ENCODE results near the gene HDAC8. TPM values are rescaled to one million over a fixed set of nuclear protein-coding genes. Genes with fewer than 3 reads are reported as not detected.
A peak's percentile ranks its signal among the peaks of the same experiment; 100 is the strongest.

Gene HDAC8
- total RNA-seq, 1 experiment from 2014 or later, result 26.7 TPM

GRCh38 chrX:72584163-72584562, 11.5 kb upstream of the HDAC8 start:
- Mint-ChIP-seq H3K27ac (ENCODE audit: low read depth, unreplicated experiment) (no peak overlapping the region), H3K36me3 (ENCODE audit: insufficient read depth, unreplicated experiment) (peaks cover 11% of the 10 kb centered on the region), H3K9me3 (ENCODE audit: unreplicated experiment) (peaks cover 9% of the 10 kb centered on the region), H3K4me1 (ENCODE audit: insufficient read depth, unreplicated experiment) (no peaks in the 10 kb centered on the region), H3K27me3 (ENCODE audit: insufficient read depth, unreplicated experiment) (peaks cover 59% of the 10 kb centered on the region), H3K4me3 (ENCODE audit: unreplicated experiment) (no peak overlapping the region)
- BruUV-seq (replicated peaks), result no TSS peak
- intact Hi-C loops (cut with micrococcal nuclease), result no loop called here
- CTCF ChIA-PET, result no interaction called here
- POLR2A ChIA-PET, result no interaction called here
- TF ChIP-seq CTCF (IDR thresholded peaks at IDR 0.05; ENCODE audit: unreplicated experiment), result no peak
- no peak for DNase-seq (ENCODE audit: unreplicated experiment)

- intact Hi-C loops (cut with micrococcal nuclease), result no loop called here
- CTCF ChIA-PET, result interaction anchor here (0.6 to 1.0 kb wide), 5 partner anchors 9 to 1310 kb away, joined by 3 to 4 read pairs (median 3); no protein-coding TSS in a partner anchor
- POLR2A ChIA-PET, result interaction anchor here (1.0 to 1.6 kb wide), 2 partner anchors 44 to 300 kb away, joined by 3 to 9 read pairs; partner anchors contain the start of gene RPS4X
Observed at GRCh38 chrX:72576141-72576894, 3.7 kb upstream of the HDAC8 start.

GRCh38 chrX:72573158-72573511, 492 bp upstream of the HDAC8 start:
- CTCF ChIA-PET, result interaction anchor here (0.6 kb wide), 1 partner anchor 274 kb away, joined by 4 read pairs; no protein-coding TSS in a partner anchor

More at GRCh38 chrX:72576141-72576894, 3.7 kb upstream of the HDAC8 start:
- Mint-ChIP-seq H3K9me3 (ENCODE audit: unreplicated experiment) (no peaks in the 10 kb centered on the region), H3K4me1 (ENCODE audit: insufficient read depth, unreplicated experiment) (peaks cover 8% of the 10 kb centered on the region), H3K27me3 (ENCODE audit: insufficient read depth, unreplicated experiment) (peaks cover 50% of the 10 kb centered on the region), H3K36me3 (ENCODE audit: insufficient read depth, unreplicated experiment) (peaks cover 17% of the 10 kb centered on the region), H3K27ac (ENCODE audit: low read depth, unreplicated experiment) (no peak overlapping the region), H3K4me3 (ENCODE audit: unreplicated experiment) (no peak overlapping the region)
- TF ChIP-seq CTCF (IDR thresholded peaks at IDR 0.05; ENCODE audit: unreplicated experiment), result no peak
- BruUV-seq (replicated peaks), result no TSS peak
- peak; percentile 85 for DNase-seq (ENCODE audit: unreplicated experiment)

More at GRCh38 chrX:72573158-72573511, 492 bp upstream of the HDAC8 start:
- Mint-ChIP-seq H3K4me3 (ENCODE audit: unreplicated experiment) (peak overlapping the region; percentile 83), H3K27ac (ENCODE audit: low read depth, unreplicated experiment) (peak overlapping the region; percentile 87), H3K4me1 (ENCODE audit: insufficient read depth, unreplicated experiment) (peaks cover 8% of the 10 kb centered on the region), H3K27me3 (ENCODE audit: insufficient read depth, unreplicated experiment) (peaks cover 41% of the 10 kb centered on the region), H3K36me3 (ENCODE audit: insufficient read depth, unreplicated experiment) (peaks cover 14% of the 10 kb centered on the region), H3K9me3 (ENCODE audit: unreplicated experiment) (no peaks in the 10 kb centered on the region)
- intact Hi-C loops (cut with micrococcal nuclease), result no loop called here
- POLR2A ChIA-PET, result interaction anchor here (0.7 to 1.8 kb wide), 3 partner anchors 19 to 141 kb away, joined by 3 to 4 read pairs (median 4); partner anchors contain the start of gene PHKA1
- no TSS peak for BruUV-seq (replicated peaks)
- no peak for TF ChIP-seq CTCF (IDR thresholded peaks at IDR 0.05; ENCODE audit: unreplicated experiment)
- DNase-seq (ENCODE audit: unreplicated experiment), result no peak
